Urothelium cell line (cell line): ENCODE data around the gene TAMALIN.

ENCODE experiments used
- DNase-seq: peaks from one replicate; pipeline ENCODE4 v3.0.0; 2011; ENCODE audit warnings: low spot score, mixed read lengths
- FAIRE-seq: peaks from 2 replicates; lab custom pipeline; 2011; peaks lifted over from hg19 to GRCh38; lab: Jason Lieb, UNC

The TAMALIN gene

GRCh38 chr12:52052468-52053186 is 45.9 kb downstream of the TAMALIN start:
- FAIRE-seq (peak; percentile 75), DNase-seq (no peak)

- FAIRE-seq (no peak), DNase-seq (no peak)
Measured at GRCh38 chr12:52053536-52054209, 46.9 kb downstream of the TAMALIN start.

DNA sequence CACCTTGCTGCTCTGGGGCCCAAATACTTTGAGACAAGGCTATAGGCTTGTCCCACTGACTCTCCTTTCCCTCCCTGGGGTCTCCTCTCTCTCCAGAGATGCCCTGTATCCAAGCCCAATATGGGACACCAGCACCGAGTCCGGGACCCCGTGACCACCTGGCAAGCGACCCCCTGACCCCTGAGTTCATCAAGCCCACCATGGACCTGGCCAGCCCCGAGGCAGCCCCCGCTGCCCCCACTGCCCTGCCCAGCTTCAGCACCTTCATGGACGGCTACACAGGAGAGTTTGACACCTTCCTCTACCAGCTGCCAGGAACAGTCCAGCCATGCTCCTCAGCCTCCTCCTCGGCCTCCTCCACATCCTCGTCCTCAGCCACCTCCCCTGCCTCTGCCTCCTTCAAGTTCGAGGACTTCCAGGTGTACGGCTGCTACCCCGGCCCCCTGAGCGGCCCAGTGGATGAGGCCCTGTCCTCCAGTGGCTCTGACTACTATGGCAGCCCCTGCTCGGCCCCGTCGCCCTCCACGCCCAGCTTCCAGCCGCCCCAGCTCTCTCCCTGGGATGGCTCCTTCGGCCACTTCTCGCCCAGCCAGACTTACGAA is 47.6 kb downstream of the TAMALIN start:
- DNase-seq (no peak), FAIRE-seq (no peak)

DNA sequence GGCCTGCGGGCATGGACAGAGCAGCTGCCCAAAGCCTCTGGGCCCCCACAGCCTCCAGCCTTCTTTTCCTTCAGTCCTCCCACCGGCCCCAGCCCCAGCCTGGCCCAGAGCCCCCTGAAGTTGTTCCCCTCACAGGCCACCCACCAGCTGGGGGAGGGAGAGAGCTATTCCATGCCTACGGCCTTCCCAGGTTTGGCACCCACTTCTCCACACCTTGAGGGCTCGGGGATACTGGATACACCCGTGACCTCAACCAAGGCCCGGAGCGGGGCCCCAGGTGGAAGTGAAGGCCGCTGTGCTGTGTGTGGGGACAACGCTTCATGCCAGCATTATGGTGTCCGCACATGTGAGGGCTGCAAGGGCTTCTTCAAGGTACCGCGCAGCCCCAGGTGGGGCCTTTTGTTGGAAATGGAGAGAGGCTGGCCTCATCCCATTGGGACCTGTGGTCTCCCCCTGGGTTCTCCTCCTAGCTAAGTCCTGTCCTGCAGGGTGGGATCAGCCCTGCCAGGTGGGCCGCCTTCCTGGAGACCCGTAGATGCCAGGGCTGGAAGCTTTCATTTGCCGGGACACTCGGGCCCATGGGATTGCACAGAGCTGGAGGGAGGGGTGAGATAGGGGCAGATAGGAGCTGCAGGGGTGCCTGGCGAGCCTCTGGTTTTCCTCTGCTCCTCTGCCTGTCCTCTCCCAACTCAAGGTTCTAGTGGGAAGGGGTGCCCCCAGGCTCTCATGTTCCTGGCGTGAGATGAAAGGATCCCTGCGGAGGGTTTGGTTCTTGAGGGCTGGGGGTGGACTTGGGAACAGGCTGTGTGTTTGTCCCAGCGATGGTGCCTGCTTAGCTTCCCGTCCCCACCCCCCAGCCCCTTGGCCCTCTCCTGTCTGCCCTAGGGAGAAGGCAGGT is 48.3 kb downstream of the TAMALIN start:
- FAIRE-seq (no peak), DNase-seq (no peak)

DNA sequence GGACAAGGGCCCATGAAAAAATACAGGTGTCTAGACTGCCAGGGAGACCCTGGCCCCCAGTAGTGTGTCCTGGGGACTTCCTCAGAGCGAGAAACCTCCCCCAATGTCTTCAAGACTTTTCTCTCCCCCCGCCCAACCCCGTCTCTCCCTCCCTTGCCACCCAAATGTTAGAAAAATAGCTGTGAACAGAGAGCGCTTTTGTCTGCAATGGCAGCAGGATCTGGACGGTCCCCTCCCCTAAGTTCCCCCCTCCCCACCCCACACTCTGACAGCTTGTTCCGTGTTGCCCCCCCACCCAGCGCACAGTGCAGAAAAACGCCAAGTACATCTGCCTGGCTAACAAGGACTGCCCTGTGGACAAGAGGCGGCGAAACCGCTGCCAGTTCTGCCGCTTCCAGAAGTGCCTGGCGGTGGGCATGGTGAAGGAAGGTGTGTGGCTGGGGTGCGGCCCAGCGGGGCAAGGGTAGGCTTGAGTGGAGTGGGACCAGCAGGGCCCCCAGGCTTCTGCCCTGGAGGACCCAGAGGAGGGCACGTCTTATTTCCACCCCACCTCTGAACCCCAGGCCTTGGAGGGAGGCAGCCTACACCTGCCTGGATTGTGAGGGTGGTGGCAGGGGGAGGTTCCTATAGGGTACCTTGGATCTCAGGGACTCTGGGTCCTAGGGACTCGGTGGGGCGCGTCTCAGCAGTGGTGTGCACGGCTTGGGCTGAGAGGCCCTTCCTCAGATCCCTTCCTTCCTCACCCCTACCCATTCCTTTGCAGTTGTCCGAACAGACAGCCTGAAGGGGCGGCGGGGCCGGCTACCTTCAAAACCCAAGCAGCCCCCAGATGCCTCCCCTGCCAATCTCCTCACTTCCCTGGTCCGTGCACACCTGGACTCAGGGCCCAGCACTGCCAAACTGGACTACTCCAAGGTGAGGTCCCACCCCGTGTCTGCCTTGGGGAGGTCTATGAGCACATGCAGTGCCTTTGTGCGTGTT is 49.3 kb downstream of the TAMALIN start:
- FAIRE-seq (no peak), DNase-seq (no peak)

DNA sequence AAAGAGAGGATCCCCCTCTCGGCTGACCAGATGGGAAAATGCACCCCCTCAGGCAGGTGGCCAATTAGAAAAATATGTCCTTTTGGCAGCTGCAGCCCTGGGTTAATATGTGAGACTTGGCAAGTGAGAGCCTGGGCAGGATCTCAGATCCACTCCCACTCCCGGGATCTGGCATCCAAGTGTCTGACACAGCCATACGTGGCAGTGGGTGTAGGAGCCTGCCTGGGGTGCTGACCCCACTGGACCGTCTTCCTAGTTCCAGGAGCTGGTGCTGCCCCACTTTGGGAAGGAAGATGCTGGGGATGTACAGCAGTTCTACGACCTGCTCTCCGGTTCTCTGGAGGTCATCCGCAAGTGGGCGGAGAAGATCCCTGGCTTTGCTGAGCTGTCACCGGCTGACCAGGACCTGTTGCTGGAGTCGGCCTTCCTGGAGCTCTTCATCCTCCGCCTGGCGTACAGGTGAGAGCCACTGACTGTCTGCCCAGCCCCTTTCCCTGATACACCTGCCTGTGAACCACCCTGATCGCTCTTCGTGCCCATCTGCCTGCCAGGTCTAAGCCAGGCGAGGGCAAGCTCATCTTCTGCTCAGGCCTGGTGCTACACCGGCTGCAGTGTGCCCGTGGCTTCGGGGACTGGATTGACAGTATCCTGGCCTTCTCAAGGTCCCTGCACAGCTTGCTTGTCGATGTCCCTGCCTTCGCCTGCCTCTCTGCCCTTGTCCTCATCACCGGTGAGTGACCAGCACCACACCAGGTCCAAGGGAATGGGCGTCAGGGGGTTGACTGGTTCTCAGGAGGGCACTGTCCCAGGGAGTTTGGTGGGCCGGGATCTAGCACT is 50.3 kb downstream of the TAMALIN start:
- DNase-seq (no peak), FAIRE-seq (peak; percentile 13)

DNA sequence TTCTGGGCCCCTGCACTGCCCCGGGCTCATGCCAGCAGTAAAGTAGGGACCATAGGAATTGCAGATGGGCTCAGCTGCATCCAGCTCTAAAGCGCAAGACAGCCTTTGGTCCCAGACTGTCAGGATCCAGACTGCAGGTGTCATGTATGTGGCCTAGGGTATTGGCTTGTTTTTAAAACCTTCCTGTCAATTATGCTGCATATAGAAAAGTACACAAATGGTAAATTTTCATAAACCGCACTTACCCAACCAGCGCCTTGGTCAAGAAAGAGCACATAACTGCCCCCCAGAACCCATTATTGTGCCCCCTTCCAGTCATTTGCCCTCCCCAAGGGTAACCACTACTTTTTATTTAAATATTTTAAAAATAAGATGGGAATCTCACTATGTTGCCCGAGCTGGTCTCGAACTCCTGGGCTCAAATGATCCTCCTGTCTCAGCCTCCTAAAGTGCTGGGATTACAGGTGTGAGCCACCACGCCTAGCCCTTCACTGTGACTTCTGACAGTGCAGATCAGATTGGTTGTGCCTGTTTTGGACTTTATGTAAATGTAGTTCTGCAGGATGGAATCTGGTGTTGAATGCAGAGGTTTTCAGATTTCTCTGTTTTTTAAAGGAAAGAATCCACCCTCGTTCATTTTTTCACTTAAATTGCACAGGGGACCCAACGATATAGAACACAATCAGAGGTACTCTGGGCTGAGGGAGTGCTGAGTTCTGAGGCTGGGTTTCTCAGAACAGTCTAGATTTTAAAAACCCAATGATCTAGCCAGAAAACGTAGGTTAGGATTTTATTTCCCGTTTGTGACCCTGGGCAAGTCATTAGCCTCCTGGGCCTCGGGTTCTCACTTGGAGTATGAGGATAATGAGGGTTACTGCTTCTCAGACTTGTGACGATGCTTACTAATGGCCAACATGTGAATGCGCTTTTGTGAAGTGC is 51.2 kb downstream of the TAMALIN start:
- DNase-seq: no peak
- no peak for FAIRE-seq

DNA sequence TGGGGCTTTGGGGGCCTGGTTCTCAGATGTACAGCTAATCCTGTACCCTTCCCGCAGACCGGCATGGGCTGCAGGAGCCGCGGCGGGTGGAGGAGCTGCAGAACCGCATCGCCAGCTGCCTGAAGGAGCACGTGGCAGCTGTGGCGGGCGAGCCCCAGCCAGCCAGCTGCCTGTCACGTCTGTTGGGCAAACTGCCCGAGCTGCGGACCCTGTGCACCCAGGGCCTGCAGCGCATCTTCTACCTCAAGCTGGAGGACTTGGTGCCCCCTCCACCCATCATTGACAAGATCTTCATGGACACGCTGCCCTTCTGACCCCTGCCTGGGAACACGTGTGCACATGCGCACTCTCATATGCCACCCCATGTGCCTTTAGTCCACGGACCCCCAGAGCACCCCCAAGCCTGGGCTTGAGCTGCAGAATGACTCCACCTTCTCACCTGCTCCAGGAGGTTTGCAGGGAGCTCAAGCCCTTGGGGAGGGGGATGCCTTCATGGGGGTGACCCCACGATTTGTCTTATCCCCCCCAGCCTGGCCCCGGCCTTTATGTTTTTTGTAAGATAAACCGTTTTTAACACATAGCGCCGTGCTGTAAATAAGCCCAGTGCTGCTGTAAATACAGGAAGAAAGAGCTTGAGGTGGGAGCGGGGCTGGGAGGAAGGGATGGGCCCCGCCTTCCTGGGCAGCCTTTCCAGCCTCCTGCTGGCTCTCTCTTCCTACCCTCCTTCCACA is 52.0 kb downstream of the TAMALIN start:
- no peak for DNase-seq
- FAIRE-seq: no peak

- FAIRE-seq (no peak), DNase-seq (no peak)
Measured at GRCh38 chr12:52059582-52060497, 53.1 kb downstream of the TAMALIN start.

DNA sequence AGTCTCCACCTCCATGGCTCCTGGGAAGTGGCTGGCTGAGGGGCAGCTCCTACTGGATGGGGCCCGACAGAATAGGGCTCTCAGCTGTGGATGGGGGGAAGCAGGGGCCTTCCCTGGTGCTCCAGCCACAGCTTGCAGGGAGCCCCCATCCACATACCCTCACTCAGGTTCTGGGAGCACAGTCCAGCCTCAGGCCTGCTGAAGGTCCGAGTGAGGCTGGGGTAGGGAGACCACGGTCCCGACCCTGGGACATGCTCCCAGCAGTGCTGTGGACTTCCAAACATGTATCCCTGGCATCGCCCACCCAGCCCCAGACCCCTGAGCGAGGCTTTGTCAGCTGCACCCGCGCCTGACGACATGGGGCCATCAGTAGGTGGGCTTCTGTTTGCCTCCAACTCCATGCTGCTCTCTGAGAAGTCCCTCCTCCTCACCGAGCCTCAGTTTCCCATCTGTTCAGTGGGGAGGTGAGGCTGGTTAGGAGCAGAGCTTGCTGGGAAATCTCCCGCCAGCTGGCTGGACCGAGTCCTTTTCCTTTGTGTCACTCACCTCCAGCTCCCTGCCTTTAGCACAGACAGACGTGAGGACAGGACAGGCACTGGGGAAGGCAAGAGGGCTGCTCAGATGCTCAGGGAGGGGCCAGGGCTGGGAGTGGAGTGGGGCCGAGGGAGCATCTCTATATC is 53.9 kb downstream of the TAMALIN start:
- FAIRE-seq (no peak), DNase-seq (no peak)

DNA sequence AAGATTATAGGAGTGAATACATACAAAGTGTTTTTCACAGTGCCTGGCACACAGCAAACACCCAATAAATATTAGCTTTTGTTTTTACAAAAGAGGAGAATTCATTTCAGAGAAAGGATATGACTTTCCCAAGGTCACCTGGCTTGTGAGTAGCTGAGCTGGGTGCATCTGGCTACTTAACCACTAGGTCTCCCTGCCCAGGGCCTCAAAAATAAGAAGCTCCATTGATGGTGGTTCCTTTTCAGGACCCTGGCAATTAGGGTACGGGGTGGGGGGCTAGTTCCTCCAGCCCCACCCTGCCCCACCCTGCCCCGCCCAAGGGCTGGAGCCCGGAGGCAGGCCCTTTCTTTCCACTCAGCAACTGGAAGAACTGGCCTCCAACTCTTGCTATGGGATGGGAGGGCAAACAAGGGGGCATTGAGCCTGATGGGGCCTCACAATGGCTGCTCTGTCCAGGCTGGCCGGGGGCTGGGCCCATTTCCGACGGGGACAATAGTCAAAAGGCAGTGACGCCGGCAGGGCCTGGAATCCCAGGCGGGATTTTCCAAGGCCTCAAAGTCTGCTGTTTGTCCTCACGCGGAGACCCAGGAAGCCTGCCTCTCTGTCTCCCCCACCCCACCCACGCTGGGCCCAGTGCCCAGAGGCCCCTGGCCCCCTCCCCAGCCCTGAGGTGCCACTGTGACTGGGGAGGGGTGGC is 54.9 kb downstream of the TAMALIN start:
- no peak for FAIRE-seq
- no peak for DNase-seq

DNA sequence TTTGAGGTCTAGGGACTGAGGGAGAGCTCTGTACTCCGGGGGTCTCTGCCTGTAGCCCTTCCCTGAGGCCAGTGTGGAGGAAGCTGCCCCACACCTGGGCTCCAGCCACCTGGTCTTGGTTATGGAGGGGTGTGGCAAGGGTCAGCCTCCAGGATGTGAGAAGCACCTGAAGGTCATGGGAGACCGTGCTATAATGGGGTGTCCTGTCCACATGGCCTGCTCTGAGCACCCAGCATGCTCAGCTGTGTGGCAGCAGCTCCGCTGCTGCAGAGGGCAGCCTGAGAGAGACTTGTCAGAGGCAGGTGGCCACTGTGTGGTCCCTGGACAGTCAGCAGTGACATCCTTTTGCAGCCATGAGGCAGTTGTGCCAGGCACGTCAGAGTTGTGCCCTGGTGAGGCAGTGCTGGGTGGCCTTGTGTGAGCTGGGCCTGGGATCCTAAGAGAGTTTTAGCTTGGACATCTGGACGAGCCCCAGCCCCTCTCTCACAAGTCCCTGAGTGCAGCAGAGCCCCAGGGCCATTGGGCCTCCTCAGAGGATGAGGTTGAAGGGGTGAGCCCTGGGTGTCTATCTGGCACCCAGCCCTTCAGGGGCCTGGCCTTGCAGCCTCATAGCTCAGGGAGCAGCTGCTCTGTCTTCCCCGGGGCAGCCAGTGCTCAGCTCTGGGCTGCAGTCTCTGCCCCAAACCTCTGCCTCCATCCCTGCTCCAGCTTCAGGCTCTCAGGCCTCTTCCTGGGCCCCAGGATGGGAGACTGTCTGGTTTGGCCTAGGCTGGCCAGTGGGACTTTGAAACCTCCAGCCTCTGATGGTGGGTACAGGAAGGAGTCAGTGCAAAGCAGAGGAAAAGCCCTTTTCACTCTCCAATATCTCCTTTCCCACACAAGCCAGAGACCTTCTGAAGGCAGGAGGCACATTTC is 55.7 kb downstream of the TAMALIN start:
- no peak for FAIRE-seq
- DNase-seq: no peak

DNA sequence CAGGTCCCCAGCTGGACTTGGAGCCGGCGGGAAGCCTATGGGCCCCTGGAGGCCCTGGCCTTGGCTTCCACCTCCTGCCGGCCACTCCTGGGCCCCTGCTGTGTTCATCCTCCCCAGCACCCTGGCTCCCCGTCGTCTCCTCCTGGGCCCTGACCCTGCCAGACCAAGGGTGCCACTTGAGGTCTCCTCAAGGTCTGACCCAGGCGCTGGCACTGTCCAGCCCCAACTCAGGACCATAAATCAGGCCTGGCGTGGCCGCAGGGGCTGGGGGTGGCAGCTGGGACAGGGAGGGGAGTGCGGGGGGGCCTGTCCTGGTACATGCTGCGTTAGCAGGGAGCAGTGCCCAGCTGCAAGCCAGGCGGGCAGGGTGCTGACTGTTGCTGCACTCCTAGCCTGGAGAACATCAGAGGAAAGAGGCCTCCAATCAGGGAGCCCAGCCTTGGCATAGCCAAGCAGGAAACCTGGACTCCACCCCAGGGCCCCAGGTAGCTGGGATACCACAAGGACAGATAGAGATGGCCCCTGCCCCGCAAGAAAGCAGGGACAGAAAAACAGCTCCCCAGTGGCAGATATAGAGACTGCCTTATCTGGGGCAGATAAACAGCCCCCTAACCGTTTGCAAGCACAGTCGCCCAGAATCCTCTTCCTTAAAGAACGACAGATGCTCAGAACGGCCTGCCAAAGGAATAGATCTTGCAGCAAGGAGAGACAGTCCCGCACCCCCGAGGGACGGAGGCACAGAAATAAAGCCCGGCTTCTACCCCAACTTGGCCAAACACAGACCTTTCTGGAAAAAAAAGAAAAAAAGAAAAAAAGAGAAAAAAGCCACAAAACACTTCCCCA is 56.6 kb downstream of the TAMALIN start:
- FAIRE-seq (no peak), DNase-seq (no peak)
